Measurements from ENCODE around the gene AKAP7.
"Not testable (repeated sequence)": the region's sequence is repeated elsewhere in the genome, so short reads cannot be mapped to it uniquely, and the experiment has no call there.

DNA sequence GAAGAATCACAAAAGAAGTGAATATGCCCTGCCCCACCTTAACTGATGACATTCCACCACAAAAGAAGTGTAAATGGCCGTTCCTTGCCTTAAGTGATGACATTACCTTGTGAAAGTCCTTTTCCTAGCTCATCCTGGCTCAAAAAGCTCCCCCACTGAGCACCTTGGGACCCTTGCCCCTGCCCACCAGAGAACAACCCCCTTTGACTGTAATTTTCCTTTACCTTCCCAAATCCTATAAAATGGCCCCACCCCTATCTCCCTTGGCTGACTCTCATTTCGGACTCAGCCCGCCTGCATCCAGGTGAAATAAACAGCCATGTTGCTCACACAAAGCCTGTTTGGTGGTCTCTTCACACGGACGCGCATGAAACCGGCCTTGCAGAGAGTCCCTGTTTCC lies 165.6 kb downstream of the AKAP7 start:
- TF ChIP-seq, protein P1, sequence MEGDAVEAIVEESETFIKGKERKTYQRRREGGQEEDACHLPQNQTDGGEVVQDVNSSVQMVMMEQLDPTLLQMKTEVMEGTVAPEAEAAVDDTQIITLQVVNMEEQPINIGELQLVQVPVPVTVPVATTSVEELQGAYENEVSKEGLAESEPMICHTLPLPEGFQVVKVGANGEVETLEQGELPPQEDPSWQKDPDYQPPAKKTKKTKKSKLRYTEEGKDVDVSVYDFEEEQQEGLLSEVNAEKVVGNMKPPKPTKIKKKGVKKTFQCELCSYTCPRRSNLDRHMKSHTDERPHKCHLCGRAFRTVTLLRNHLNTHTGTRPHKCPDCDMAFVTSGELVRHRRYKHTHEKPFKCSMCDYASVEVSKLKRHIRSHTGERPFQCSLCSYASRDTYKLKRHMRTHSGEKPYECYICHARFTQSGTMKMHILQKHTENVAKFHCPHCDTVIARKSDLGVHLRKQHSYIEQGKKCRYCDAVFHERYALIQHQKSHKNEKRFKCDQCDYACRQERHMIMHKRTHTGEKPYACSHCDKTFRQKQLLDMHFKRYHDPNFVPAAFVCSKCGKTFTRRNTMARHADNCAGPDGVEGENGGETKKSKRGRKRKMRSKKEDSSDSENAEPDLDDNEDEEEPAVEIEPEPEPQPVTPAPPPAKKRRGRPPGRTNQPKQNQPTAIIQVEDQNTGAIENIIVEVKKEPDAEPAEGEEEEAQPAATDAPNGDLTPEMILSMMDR (IDR thresholded peaks at IDR 0.05; ENCODE audit: poor library complexity, severe bottlenecking) = not testable (repeated sequence)
- TF ChIP-seq POLR2AphosphoS5 (IDR thresholded peaks at IDR 0.05); REST (IDR thresholded peaks at IDR 0.05; ENCODE audit: borderline replicate concordance); RAD21 (conservative IDR thresholded peaks at IDR 0.05); EZH2 (IDR thresholded peaks at IDR 0.05; ENCODE audit: borderline replicate concordance, insufficient read depth, low read length, poor library complexity, severe bottlenecking); TAF1 (IDR thresholded peaks at IDR 0.05; ENCODE audit: low read depth); EP300 (conservative IDR thresholded peaks at IDR 0.05; ENCODE audit: poor library complexity, severe bottlenecking); SMC3 (conservative IDR thresholded peaks at IDR 0.05; ENCODE audit: poor library complexity); MXI1 (conservative IDR thresholded peaks at IDR 0.05; ENCODE audit: poor library complexity, severe bottlenecking): not testable (repeated sequence)

Measured in neural cell (in vitro differentiated cells).